Bronchial epithelial cell (primary cell): ENCODE results near the gene KLF5. TPM values are rescaled to one million over a fixed set of nuclear protein-coding genes. Genes with fewer than 3 reads are reported as not detected.
"Not testable (repeated sequence)": the region's sequence is repeated elsewhere in the genome, so short reads cannot be mapped to it uniquely, and the experiment has no call there.

Source experiments
- DNase-seq: peaks from one replicate; pipeline ENCODE4 v3.0.0-alpha.2; 2010; ENCODE audit warnings: low read depth
- FAIRE-seq: peaks from 2 replicates; lab custom pipeline; 2011; peaks lifted over from hg19 to GRCh38; lab: Jason Lieb, UNC
- H3K27me3 ChIP-seq: 2 replicates; pipeline ENCODE4 v1.5.1; 2011; ENCODE audit warnings: low read length; ENCODE audit not compliant: control insufficient read depth, insufficient read depth
- H3K36me3 ChIP-seq: 2 replicates; pipeline ENCODE4 v1.5.1; 2011; ENCODE audit warnings: low read length; ENCODE audit not compliant: control insufficient read depth, insufficient read depth
- H3K4me3 ChIP-seq: 2 replicates; pipeline ENCODE4 v1.5.1; 2011; ENCODE audit warnings: mild to moderate bottlenecking, low read depth, low read length, control low read depth
- CTCF ChIP-seq: IDR thresholded peaks from 2 replicates; pipeline ENCODE4 v1.5.1; 2011; ENCODE audit warnings: mild to moderate bottlenecking, moderate library complexity, low read length, control low read depth, inconsistent platforms; ENCODE audit not compliant: insufficient read depth, severe bottlenecking
- total RNA-seq: library from RNA; depleted of rRNA; stranded (reverse); fragments of >200 nt; gene quantifications from 2 replicates; pipeline ENCODE4 v1.2.1, GENCODE V29; 2014

Gene KLF5
- total RNA-seq, 1 donor from 2014 or later = 48.4 TPM

GRCh38 chr13:73090116-73090822 is 31.5 kb downstream of the KLF5 start:
- H3K4me3 ChIP-seq = no peak overlapping the region
- FAIRE-seq (peak; percentile 94), DNase-seq (peak; percentile 98)

GRCh38 chr13:73090823-73091187 is 32.0 kb downstream of the KLF5 start:
- DNase-seq = no peak
- H3K27me3 ChIP-seq = no peaks in the 10 kb centered on the region
- no peak for TF ChIP-seq CTCF
- no peak for FAIRE-seq
- H3K36me3 ChIP-seq = no peaks in the 10 kb centered on the region
- H3K4me3 ChIP-seq = no peak overlapping the region

More at GRCh38 chr13:73090116-73090822, 31.5 kb downstream of the KLF5 start:
- no peaks in the 10 kb centered on the region for H3K36me3 ChIP-seq
- no peak for TF ChIP-seq CTCF
- H3K27me3 ChIP-seq = no peaks in the 10 kb centered on the region

- no peak for DNase-seq
- no peaks in the 10 kb centered on the region for H3K27me3 ChIP-seq
- H3K4me3 ChIP-seq = no peak overlapping the region
- TF ChIP-seq CTCF = no peak
- no peak for FAIRE-seq
- H3K36me3 ChIP-seq = no peaks in the 10 kb centered on the region
Observed at GRCh38 chr13:73092829-73093228, 34.0 kb downstream of the KLF5 start.

GRCh38 chr13:73096173-73096572 is 37.4 kb downstream of the KLF5 start:
- Histone ChIP-seq H3K36me3 (no peaks in the 10 kb centered on the region), H3K4me3 (no peak overlapping the region), H3K27me3 (no peaks in the 10 kb centered on the region)
- FAIRE-seq = no peak
- peak; percentile 82 for DNase-seq
- TF ChIP-seq CTCF = no peak

- DNase-seq (no peak), FAIRE-seq (no peak)
- H3K4me3 ChIP-seq = no peak overlapping the region
- no peak for TF ChIP-seq CTCF
- H3K36me3 ChIP-seq = no peaks in the 10 kb centered on the region
- no peaks in the 10 kb centered on the region for H3K27me3 ChIP-seq
Observed at GRCh38 chr13:73096638-73097037, 37.8 kb downstream of the KLF5 start.

- not testable (repeated sequence) for H3K36me3 ChIP-seq, FAIRE-seq, H3K27me3 ChIP-seq, H3K4me3 ChIP-seq, DNase-seq
Observed at GRCh38 chr13:73100781-73101180, 42.0 kb downstream of the KLF5 start.
